Measurements from ENCODE around the gene WNT5A.

WNT5A gene

DNA sequence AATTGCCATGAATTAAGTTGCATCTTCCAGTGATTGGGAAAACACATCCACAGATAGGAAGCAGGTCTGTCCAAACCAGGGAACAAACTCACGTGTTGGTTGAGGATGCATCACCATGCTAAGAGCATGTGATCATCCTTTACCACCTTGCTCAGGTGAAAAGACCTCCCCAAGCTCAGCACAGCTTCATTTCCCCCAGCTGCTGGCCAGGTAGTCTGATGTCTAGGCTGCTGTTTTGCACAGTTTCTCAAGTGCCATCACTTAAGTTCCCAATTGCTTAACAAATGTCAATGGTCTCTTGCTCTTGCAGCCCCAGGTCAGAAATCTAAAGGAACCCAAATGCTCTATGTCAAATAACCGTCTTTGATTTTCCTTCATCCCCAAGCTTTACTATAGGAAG lies 34.2 kb downstream of the WNT5A start:
- no peak for DNase-seq (ENCODE audit: low read depth in 4 of 4, low spot score in 1 of 4)

DNA sequence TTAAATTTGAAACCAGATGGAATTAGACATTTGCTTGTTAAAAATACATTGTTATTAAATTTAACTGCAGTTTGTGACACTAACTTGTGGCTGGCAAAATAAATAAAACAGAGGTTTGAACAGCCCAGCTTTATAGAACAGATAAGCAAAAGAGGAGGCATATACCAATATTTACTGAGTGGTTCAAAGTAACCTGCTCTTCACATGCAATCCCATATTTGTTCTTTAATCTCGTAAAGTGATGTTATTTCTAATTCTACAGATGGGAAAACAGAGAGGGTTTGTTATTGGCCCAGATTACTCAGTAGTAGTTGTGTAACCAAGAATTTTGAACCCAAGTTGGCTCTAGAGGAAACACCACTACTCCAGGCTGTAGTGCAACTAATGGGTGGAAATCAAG lies 37.6 kb downstream of the WNT5A start:
- no peak for DNase-seq (ENCODE audit: low read depth in 4 of 4, low spot score in 1 of 4)

- DNase-seq (ENCODE audit: low read depth in 4 of 4, low spot score in 1 of 4), result no peak
Measured at GRCh38 chr3:55446850-55447249, 40.3 kb downstream of the WNT5A start.

GRCh38 chr3:55445551-55445950 lies 41.6 kb downstream of the WNT5A start:
- DNase-seq (ENCODE audit: low read depth in 4 of 4, low spot score in 1 of 4), result no peak

- DNase-seq (ENCODE audit: low read depth in 4 of 4, low spot score in 1 of 4), result no peak
Measured at GRCh38 chr3:55443346-55443745, 43.8 kb downstream of the WNT5A start.

DNA sequence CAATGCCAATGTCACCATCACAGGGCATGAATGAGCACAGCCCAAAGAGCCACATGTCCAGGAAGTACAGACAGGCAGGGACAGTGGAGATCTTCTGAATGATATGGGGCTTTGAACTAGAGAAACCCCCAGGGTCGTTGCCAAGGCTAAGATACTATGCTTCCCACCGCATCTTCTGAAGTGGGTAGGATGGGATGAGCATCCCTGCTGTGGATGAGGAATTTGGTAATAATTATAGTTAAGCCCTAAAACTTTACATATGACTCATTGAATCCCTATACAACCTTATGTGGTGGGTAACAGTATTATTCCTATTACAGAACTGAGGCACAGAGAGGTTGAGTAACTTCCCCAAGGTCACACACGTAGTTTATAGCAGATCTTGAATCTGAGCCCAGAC lies 44.2 kb downstream of the WNT5A start:
- DNase-seq (ENCODE audit: low read depth in 4 of 4, low spot score in 1 of 4), result no peak

DNA sequence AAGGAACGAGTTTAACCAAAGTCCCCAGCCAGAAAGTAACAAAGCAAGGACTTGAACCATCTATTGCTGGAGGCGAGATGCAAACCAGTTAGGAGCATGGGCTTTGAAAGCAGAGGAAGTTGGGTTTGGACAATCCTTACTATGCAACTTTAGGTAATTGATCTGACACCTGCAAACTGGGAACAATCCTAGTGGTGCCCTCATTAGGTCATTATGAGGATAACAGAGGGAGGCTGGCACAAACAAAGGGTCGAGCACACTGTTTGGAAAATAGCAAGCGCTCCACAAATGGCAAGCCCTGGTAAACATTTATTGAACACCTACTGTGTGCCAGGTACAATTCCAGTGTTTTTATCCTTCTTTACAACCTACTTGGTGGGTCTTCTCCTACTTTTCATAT lies 45.6 kb downstream of the WNT5A start:
- DNase-seq (ENCODE audit: low read depth in 4 of 4, low spot score in 1 of 4), result no peak

GRCh38 chr3:55440104-55440708 lies 46.9 kb downstream of the WNT5A start:
- no peak for DNase-seq (ENCODE audit: low read depth in 4 of 4, low spot score in 1 of 4)

- no peak for DNase-seq (ENCODE audit: low read depth in 4 of 4, low spot score in 1 of 4)
Measured at GRCh38 chr3:55439657-55440056, 47.4 kb downstream of the WNT5A start.

GRCh38 chr3:55436644-55437043 lies 50.5 kb downstream of the WNT5A start:
- DNase-seq (ENCODE audit: low read depth in 4 of 4, low spot score in 1 of 4), result no peak

GRCh38 chr3:55435491-55435890 lies 51.6 kb downstream of the WNT5A start:
- no peak for DNase-seq (ENCODE audit: low read depth in 4 of 4, low spot score in 1 of 4)

DNA sequence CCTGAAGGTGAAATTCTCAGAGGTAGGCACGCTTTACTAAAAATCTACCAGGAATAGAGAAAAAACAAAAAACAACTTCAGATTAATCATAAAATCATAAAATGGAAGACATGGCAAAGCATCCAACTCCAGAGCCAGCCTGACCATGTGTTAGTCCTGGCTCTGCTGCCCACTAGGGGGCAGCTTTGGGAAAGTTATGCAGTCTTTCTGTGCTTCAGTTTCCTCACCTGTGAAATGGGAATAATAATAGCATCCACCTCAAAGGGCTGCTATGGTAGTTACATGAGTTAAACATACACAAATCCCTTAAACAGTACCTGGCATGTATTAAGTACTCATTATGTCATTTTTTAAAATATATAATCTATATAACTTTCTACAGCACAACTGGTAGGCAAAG lies 52.3 kb downstream of the WNT5A start:
- DNase-seq (ENCODE audit: low read depth in 4 of 4, low spot score in 1 of 4), result peak in 1 of 4 experiments; percentile 2

DNA sequence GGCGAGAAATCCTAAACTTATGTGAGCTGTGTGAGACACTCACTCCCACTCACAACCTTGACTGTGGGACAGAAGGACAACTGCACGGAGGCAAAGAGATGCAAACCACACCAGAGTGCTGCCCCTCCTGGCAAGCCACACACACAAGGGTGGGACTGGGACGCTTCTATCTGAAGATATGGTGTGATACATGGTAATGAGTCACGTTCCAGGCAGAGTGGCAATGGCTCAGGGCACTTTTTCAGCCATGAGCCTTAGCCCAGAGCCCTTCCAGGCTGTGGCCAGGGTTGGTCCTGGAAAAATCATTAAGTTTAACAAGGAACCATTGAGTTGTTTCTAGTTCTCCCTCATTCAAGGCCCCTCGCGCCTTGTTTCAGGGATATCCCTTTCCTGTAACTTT lies 56.1 kb downstream of the WNT5A start:
- DNase-seq (ENCODE audit: low read depth in 4 of 4, low spot score in 1 of 4), result no peak

GRCh38 chr3:55427739-55428138 lies 59.4 kb downstream of the WNT5A start:
- DNase-seq (ENCODE audit: low read depth in 4 of 4, low spot score in 1 of 4), result no peak

DNA sequence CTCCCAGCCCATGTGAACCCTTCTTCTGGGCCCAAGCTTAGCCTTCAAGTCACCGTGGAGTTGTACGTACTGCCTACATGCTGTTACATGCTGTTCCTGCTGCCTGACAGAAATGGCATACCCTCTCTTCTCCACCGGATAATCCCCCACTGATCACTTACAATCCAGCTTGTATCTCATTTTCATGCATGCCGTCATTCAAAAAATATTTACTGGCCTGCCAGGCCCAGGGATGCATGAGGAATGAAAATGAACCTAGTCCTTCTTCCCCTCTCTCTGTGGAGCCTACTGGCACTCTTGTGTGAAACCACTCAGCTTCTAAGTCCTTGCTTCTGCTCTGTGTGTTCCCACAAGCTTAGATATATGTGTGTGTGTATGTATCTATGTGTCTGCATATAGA lies 60.6 kb downstream of the WNT5A start:
- DNase-seq (ENCODE audit: low read depth in 4 of 4, low spot score in 1 of 4), result no peak

DNA sequence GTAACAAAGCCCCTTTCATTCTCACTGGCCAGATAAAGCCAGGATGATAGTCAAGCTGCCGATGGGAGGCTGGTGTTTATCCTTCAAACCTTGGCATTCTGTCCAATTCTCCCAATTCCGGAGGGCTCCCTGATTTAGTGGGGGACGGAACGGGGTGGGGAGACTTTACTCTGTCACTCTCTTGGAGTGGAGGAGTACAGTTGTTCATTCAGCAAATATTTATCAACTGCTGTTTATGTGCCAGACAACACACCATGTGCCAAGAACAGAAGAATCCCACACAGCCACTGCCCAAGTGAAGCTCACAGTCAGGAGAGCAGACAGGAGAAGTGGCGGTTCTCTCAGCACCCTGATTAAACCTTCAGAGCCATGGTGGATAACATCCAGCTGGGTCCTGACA lies 63.3 kb downstream of the WNT5A start:
- DNase-seq (ENCODE audit: low read depth in 4 of 4, low spot score in 1 of 4), result no peak

DNA sequence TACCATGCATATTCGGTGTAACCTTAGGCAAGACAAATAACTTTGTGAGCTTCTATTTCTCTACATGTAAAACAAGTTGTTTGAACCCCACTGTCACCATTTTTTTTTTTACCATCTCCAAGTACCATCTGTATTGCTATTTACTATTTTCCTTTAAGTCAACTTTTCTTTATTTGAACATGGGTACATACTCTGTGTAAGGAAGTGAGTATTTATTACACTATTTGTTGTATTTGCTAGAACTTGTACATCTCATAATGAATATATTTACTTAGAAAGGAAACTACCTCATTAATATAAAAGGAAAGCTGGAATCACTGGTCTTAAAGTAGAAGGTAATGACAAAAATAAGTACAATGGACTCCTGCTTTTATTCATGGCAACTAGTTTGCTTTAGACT lies 69.9 kb downstream of the WNT5A start:
- DNase-seq (ENCODE audit: low read depth in 4 of 4, low spot score in 1 of 4), result no peak

GRCh38 chr3:55416331-55416821 lies 70.7 kb downstream of the WNT5A start:
- no peak for DNase-seq (ENCODE audit: low read depth in 4 of 4, low spot score in 1 of 4)
